22Rv1 (cell line): ENCODE data around the gene SLC16A5.

ENCODE experiments used
- CTCF ChIP-seq: fragments of 450-650 bp; IDR thresholded peaks from 2 replicates; pipeline ENCODE4 v1.5.1; 2017; ENCODE audit warnings: mild to moderate bottlenecking
- ZFX ChIP-seq: fragments of 450-650 bp; IDR thresholded peaks from 2 replicates; pipeline ENCODE4 v1.6.1; 2017; ENCODE audit warnings: antibody characterized with exemption, borderline replicate concordance

DNA sequence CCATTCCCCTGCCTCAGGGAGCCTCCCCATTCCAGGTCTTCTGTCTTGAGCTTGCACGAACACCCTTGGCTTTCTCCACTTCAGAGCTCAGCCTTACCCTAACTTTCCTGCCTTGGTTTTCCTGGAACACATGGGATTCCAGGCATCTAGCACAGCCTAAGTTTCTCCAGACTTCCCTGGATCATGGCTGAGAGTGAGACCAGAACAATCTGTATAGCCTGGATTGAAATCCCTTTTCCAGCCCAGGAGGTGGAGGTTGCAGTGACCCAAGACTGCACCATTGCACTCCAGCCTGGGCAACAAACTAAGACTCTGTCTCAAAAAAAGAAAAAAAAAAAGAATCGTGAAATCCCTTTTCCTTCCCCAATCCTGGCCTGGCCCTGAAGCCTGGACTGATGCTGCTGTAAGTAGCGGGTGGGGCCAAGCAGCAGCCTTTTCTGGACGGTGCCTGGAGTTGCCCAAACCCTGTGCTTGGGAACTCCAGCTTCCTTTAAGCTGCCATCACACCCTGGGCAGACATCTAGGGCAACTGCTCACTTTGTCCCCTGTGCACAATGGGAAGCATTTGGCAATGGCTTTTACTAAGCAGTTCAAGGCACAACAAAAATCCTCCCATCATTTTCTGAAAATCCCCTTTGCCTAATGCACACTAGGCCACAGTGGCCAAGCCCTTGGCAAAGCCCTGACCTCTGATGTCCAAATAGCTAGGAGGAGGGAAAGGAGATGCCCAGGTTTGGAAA, 12.0 kb upstream of the SLC16A5 start:
- no peak for TF ChIP-seq CTCF
- no peak for TF ChIP-seq ZFX
